Stimulated activated CD8-positive, alpha-beta memory T cell treated with anti-CD3 and anti-CD28 coated beads, Interleukin-15, amount 100 ng/mL, for 4 hours (primary cell): ENCODE results near the gene GLP1R.

ENCODE experiments used
- DNase-seq, 2 donors: peaks; one replicate each; pipeline ENCODE4 v3.0.0-alpha.2; 2020; ENCODE audit warnings: low read depth in 2 of 2

Gene GLP1R

DNA sequence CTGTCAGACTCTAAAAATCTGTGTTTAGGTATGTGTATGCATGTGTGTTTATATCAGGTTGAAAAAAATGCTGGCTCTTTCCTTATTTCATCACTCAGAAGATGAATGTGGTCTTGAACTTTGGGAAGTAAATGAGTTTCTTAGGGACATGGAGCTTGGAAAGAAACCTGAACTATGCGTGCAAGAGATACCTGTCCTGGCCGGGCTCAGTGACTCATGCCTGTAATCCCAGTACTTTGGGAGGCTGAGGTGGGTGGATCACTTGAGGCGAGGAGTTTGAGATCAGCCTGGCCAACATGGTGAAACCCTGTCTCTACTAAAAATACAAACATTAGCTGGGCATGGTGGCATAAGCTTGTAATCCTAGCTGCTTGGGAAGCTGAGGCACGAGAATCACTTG is 4.4 kb upstream of the GLP1R start:
- no peak for DNase-seq

DNA sequence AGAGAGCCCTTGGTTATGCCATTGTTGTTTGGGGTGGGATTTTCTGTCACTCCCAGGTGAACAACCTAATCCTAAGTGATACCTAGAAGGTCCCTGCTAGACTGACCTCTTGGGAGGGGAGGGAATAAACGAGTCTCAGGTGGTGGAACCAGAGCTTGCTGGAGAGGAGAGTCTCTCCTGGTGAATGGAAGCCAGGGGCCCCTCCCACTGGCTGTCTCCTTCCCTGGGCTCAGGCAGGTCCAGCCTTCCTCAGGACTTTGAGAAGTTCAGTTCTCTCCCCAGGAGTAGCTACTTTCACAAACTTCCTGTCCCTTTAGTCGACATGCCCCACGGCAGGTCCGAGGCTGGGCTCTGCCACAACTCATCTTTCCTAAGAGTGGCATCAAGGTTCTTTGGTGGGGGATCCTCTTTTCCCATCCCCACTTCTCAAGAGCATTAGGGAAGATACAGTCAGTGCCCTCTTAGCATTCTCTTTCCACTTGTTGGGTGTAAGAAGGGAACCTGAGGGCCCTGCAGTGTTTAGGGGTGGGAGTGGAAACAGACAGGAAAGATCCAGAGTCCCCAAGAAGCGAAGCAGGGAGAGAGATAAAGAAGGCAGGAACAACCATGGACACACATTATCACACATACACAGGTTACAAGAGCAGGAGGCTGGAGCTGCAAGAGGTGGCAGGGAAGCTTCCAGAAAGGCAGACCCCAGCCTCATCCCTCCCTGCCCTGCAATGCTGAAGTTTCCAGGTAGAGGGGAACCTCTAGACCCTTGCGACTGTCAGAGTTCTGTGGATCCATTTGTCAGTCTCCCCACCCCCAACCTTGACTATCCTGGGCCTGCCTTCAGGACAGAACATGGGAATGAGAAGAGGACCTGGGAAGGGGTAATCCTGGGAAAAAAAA is 900 bp upstream of the GLP1R start:
- no peak for DNase-seq

DNA sequence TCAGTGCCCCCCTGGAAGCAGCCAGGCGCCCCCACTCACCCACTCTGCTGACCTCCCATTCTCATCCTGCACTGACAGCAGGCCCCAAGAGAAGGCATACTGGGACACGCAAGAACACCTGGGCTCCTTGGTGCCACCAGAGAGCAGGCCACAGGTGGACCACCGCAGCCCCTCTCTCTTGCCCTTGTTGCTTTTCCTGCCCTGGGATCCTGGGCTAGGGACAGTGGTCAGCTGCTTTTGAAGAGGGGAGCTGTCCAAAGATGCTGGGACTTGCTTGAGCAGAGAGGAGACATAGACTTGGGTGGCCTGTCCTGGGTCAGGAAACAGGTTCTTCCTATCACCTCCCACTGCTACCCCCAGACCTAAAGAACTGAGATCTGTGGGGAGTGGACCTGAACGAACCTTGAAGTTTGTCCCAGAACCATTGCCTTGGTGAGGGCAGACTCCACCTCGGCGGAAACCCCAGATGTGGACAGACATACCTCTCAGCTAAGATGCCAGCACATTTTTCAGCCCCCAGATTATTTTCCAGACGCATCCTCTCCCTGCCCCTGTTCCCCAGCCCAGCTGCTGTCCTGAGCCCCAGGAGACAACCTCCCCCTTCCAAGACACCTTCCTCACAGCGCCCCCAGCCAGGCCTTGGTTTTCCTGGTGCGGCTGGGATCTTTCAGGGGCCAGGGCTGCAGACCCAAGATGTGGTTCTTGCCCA is 1.1 kb downstream of the GLP1R start:
- no peak for DNase-seq

DNA sequence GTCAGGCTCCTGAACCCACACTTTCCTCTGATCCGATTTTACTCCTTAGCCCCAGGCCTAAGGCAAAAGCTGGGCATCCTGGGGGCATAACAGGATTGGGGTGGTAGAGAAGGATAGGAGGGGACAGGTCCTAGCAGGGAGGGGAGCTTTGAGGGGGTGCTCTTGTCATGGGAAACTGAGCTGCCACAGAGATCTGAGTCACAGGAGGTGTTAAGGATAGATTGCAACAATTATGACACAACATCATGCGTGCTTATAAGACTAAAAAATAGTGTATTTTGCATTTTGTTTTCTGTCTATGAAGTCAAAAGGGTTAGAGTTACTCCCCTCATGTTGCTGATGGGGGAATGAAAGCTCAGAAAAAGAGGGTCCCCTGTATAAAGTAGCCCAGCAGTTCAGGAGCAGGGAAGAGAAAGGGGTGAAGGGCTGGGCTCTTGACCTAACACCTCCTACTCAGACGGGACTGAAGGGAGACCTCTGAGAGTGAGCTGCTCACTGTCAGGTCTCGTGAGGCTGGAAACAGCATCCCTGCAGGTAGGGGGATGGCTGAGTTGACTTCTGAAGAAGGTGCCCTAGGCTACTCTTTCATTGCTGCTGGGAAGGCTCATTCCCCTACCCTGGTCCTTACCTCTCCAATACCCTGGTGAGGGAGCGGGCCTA is 2.0 kb downstream of the GLP1R start:
- no peak for DNase-seq

DNA sequence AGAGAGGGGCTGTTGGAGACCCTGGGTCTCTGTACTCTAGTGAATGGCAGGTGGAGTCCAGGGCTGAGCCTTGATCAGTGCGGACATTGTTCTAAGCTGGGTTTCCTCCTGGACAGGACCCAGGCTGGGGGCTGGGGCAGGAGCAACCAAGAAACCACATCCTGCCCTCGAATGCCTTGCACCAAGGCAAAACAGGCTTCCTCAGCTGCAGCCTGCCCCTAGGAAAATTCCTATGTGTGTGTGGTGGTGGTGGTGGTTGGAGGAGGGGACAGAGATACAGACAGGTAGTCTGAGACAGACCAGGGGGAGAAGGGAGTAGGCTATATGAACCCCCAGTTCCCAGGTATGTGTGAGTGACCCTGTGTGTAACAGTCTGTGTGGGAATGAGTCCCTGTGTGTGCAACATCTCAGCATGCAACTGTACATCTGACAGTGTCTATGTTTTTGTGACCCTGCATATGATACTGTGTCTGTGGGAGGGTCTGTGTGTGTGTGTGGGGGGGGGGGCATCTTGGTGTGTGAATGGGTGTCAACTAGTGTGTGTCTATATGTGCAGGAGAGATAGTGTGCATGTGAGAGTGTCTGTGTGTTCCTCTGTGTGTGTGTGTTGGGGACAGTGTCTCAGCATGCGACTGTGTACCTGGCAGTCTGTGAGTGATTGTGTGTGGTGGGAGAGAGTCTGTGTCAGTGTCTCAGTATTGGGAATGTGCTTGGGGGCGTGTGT is 3.0 kb downstream of the GLP1R start:
- no peak for DNase-seq

DNA sequence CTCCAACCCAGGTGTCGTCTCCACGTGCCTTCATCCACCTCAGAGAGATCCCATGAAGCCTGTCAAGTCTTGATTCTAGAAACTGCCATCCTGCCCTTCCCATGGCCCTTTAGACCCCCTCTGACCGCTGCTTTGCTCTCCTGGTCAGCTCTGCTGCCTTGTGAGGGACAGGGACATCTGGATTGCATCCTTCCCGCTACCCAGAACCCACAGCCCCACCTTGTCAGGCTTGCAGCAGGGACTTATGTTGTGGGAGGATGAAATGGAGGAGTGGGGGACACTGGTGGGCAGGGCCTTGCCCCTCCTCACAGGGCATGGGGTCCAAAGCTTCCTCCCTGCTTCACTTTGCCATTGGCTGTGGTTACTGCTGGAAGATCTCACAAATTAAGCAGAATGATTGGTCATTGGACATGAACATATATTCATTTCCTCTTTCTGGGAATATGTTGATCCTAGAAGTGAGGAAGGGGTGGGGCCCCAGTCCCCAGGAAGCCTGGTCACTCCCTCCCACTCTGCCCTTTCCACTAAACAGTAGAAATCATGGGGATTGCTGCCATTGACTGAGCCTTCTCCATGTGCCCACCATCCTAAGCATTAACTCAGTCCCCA is 4.5 kb downstream of the GLP1R start:
- DNase-seq: no peak

DNA sequence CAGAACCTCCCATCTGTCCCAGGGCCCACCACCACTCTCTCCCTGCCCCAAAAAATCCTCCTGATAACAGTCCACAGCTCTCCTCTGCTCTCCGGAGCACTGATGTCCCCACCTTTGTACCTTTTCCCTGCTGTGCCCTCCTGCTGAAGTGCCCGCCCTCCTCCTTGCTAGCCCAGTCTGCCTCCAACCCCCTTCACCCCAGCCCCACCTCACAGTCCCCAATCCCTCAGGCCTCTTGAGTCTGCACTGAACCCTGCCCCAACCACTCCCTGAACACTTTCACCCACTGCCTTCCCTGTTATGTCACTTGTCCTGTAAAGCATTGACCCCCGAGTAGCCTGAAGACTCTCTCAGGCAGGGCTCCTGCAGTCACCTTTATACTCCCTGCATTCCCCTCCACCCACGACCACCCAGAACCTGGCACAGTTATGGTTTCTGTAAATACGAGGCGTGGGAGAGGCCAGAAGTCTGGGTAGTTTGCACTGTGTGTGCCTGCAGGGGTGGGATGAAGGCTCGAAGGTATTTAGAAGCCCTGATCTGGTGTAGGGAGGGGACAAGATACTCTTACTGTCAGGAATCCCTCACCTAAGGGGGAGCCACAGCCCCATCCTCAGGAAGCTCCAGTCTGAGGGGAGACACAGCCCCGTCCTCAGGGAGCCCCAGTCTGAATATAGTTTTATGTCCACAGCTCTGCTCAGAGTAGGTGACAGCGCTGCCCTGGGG is 5.4 kb downstream of the GLP1R start:
- no peak for DNase-seq

DNA sequence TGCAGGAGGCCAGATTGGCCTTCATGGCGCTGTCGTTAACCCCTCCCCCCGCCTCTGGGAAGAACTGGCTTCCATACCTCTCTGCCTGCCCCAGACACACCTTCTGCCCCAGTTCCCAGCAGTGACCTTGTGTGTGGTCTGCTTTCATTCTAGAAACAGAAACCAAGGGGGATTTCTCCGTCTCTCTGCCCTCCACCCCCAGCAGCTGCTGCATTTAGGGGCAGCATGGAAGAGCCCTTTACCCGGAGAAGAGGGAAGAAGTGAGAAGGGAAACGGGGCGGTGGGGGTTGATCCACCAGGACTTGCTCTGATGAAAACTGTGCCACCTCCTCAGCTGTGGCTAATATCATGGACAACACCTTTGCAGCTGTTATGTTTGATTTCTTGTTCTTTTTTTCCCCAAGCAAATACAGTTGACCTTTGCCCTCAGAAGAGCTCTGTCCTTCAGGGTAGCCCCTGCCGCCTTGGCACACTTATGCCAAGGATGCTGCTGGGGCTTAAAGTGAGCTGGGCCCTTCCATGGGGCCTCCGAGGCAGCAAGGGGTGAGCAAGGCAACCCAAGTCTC is 6.1 kb downstream of the GLP1R start:
- no peak for DNase-seq

DNA sequence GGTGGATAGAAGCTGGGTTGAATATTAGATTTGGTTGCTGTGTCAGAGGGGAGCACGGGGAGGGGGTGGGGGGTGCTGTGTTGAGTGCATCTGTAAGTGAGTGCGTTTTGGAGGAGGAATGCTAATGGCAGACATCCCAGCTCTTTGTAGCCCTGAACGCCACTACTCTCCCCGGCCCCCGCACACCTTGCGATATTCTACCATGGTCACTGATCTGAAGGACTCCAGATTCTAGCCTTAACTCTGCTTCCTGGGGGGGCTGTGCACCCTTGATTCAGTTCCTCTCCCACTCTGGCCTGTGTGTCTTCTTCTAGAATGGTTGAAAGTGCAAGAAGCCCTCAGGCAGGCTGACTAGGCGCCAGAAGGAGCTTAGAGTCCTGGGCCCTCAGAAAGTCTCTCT is 7.1 kb downstream of the GLP1R start:
- no peak for DNase-seq

DNA sequence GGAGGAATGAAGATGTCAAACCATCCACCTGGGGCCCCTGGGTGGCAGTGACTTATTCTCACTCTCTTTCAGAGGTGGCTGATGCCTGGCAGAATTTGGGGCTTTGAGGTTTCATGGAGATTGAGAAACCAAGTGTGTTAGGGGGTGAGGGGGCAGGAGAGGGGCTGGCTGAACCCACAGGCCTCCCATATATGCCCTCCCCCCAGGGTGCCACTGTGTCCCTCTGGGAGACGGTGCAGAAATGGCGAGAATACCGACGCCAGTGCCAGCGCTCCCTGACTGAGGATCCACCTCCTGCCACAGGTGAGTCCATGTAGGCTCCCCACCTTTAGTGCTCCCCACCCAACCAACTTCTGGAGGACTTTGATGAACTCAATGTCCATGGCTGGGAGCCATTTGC is 7.6 kb downstream of the GLP1R start:
- no peak for DNase-seq

DNA sequence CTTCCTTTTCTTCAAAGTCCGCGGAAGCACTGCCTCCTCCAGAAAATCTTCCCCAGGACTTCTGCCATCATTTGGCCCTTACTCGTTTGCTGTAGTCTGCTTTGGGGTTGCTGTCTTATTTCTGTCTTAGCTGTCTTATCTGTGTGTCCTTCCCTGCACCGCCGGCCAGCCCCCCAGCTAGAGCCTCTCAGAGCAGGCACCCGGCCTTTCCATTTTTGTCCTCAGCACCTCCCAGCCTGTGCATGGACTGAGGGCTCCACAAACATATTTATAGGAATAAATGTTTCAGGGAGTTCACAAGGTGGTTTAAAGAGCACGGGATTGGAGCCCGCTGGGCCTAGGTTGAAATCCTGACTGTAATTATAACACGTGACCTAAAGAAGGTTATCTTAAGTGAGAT is 8.1 kb downstream of the GLP1R start:
- DNase-seq: no peak

DNA sequence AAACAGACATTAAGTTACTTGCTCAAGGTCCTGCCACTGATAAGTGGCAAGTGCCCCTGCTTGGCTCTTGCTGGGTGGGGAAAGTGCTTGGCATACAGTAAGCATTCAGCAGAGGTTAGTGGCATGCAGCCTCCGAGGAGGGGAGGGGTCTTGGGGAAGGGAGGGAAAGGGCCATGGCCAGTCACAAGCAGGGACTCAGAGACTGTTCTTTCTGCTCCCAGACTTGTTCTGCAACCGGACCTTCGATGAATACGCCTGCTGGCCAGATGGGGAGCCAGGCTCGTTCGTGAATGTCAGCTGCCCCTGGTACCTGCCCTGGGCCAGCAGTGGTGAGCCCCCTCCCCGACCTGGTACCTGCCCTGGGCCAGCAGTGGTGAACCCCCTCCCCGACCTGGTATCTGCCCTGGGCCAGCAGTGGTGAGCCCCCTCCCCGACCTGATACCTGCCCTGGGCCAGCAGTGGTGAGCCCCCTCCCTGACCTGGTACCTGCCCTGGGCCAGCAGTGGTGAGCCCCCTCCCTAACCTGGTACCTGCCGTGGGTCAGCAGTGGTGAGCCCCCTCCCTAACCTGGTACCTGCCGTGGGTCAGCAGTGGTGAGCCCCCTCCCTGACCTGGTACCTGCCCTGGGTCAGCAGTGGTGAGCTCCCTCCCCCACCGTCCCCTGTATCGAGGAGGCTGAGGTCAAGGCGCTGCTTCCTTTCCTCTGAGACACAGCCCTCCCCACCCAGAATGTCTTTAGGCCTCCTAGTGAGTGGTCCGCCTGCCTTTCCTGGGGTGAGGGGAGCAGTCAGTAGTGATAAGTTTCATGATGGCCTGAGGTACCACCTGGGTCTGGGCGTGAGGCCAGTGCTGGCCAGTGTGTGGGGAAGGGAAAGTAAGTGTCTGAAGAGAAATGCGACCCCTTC is 8.9 kb downstream of the GLP1R start:
- DNase-seq: no peak

DNA sequence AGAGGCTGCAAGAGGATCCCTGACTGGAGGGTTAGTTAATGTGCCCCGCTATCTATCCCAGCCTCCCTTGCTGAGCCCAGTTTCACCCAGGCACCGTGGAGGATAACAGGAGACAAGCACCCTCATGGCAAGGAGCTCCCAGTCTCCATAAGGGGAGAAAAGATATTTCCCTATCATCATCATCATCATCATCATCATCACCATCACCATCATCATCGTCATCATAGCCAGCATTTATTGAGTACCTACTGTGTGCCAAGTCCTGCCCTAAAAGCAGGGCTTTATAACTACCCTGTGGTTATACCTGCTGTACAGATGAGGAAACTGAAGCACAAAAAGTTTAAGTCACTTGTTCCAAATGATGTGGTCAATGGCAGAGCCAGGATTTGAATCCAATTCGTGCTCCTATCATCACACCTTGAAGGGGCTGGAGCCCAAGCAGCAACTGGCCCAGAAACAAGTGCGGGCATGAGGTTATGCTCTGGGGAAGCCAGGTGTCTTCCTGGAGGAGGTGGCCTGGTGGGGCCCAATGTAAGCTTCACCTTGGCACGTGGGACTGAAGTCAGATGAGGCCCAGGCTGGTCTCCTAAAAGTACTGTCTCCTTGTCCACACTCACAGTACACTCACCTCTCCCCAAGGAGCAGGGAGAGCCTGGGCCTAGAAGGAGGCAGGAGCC is 10.0 kb downstream of the GLP1R start:
- no peak for DNase-seq

DNA sequence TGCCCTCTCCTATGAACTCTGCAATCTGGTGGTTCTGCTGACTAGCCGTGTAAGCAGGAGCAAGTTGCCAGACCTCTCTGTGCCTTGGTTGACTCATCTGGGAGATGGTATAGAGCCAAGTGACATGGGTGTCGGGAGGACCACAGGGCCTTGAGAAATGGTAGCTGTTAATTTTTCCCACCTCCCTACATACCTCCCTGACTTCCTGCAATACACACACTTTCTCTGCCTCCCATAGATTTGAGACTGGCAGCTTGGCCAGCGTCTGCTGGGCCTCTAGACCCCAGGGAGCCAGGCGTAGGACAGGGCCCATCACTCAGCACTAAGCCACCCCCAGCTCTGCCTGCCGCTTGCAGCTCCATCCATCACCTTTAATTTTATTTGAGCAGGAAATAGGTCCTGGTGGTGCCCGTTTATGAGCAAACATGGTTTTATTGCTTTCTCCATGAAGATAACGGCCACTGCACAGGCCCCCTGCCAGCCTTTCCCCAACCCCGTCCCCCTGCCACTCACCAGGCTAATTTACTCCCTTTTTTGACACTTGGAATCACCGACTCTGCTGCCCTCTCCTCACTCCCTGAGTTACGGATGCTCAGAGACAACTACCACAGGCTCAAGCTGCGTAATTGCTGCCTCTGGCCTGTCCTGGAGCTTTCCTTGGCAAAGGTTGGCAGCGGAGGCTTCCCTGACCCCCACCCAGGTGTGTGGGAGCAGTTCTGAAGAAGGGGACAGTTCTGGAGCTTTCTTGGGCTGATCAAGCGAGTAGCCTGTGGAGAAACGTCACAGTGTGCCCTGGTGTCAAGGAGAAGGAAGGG is 11.1 kb downstream of the GLP1R start:
- DNase-seq: no peak

DNA sequence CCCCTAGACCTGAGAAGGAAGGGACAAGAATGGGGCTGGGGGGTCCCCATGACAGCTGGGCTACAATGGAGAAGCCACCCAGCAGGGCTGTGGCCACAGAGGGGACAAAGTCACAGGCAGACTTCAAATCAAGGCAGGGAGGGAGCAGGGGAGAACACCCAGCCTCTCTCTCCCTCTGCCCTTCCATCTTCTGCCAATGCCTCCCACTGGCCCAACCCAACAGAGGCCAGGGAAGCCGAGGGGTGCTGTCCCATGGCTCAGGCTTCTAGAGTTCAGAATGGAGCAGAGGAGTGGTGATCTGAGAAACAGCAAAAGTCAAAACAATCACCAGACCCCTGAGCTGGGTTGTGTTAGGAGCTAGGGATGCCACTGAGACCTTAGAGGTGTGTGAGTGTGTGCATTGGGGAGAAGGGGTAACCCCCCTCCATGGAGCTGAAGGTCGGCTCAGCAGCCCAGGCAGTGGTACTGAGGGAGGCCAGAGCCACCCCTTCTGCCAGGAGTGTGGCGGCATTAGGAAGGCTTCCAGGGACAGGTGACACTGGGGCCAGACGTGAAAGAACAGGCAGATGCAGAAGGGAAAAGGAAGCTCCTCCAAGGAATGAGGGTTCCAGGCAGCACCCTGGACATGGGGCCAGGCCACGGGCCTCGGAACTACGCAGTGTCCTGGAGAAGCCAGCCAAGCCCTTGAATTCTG is 12.0 kb downstream of the GLP1R start:
- no peak for DNase-seq

DNA sequence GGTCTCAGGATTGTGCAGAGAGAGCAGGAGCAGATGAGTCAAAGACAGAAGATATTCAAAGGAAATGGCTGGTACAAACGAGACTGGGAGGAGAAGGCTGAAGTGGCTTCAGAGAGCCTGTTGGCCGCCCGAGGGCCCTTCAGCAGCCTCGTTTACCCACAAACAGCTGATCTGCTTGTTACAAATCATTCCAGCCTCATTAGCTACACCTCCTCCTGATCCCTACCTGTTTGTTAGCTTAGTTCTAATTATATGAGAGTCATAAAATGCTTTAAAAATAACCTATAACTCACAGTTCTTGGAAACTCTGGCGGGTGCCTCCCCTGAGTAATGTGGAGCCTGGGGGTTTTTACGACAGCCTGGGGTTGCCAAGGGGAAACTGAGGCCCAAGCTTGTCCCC is 12.6 kb downstream of the GLP1R start:
- no peak for DNase-seq

DNA sequence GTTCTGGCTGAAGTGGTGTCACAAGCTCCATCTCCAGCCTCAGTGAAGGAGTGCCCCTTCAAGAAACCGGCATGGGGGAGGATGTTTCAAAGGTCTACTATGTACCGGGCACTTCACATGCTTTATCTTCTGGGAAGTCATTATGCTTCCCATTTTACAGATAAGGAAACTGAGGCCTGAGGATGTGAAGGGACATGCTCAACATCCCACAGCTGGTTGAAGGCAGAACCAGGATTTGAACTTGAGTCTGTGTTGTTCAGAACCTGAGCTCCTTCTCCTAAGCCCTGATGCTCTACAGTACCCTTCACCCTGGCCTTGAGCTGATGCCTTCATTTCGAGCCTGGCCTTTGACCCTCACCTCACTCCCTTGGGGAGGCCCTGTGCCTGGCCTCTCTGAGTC is 13.0 kb downstream of the GLP1R start:
- DNase-seq: no peak
